Hepatocyte (in vitro differentiated cells): ENCODE results near the gene EPHA2.

Source experiments
- EZH2 ChIP-seq: fragments of 200-600 bp; sonication (generic); IDR thresholded peaks from 2 replicates; pipeline ENCODE4 v1.6.1; 2016; ENCODE audit warnings: antibody characterized with exemption, mild to moderate bottlenecking, borderline replicate concordance
- EZH2phosphoT487 ChIP-seq: fragments of 200-600 bp; sonication (generic); IDR thresholded peaks from one replicate; pipeline ENCODE4 v1.6.1; 2018; ENCODE audit warnings: antibody characterized with exemption, mild to moderate bottlenecking, low read depth, moderate library complexity; ENCODE audit not compliant: unreplicated experiment, severe bottlenecking
- TF ChIP-seq, protein P1 (sequence below): fragments of 200-600 bp; sonication (generic); IDR thresholded peaks from 2 replicates; pipeline ENCODE4 v1.5.1; 2016; ENCODE audit warnings: antibody characterized with exemption, mild to moderate bottlenecking; ENCODE audit not compliant: poor library complexity

DNA sequence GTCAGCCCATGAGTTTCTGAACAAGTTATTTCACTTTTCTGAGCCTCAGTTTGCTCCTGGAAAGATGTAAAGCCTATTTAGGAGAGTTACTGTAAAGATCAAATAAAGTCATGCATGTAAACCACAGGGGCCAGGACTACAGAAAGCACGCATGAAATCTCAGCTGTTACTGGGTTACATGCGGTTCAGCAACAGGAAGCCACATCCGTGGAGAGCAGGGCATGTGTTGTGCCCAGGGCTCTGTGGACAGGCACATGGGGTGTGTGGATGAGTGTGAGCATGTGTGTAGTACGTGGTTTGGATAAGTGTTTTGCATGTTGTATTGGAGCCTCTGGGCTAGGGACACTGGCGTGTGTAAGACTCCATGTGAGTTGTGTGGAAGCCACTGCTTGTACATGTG, 2.2 kb upstream of the EPHA2 start:
- TF ChIP-seq, protein P1, sequence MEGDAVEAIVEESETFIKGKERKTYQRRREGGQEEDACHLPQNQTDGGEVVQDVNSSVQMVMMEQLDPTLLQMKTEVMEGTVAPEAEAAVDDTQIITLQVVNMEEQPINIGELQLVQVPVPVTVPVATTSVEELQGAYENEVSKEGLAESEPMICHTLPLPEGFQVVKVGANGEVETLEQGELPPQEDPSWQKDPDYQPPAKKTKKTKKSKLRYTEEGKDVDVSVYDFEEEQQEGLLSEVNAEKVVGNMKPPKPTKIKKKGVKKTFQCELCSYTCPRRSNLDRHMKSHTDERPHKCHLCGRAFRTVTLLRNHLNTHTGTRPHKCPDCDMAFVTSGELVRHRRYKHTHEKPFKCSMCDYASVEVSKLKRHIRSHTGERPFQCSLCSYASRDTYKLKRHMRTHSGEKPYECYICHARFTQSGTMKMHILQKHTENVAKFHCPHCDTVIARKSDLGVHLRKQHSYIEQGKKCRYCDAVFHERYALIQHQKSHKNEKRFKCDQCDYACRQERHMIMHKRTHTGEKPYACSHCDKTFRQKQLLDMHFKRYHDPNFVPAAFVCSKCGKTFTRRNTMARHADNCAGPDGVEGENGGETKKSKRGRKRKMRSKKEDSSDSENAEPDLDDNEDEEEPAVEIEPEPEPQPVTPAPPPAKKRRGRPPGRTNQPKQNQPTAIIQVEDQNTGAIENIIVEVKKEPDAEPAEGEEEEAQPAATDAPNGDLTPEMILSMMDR = no peak
- TF ChIP-seq EZH2 (no peak), EZH2phosphoT487 (no peak)
